GM18858 (cell line): Measurements from ENCODE around the gene TRMT61A.
"Not testable (repeated sequence)": the region's sequence is repeated elsewhere in the genome, so short reads cannot be mapped to it uniquely, and the experiment has no call there.

Source experiments
- ATAC-seq: cut with Tn5 transposase; IDR thresholded peaks from one replicate; pipeline ENCODE4 v1.9.1; 2021; ENCODE audit not compliant: unreplicated experiment

TRMT61A gene

DNA sequence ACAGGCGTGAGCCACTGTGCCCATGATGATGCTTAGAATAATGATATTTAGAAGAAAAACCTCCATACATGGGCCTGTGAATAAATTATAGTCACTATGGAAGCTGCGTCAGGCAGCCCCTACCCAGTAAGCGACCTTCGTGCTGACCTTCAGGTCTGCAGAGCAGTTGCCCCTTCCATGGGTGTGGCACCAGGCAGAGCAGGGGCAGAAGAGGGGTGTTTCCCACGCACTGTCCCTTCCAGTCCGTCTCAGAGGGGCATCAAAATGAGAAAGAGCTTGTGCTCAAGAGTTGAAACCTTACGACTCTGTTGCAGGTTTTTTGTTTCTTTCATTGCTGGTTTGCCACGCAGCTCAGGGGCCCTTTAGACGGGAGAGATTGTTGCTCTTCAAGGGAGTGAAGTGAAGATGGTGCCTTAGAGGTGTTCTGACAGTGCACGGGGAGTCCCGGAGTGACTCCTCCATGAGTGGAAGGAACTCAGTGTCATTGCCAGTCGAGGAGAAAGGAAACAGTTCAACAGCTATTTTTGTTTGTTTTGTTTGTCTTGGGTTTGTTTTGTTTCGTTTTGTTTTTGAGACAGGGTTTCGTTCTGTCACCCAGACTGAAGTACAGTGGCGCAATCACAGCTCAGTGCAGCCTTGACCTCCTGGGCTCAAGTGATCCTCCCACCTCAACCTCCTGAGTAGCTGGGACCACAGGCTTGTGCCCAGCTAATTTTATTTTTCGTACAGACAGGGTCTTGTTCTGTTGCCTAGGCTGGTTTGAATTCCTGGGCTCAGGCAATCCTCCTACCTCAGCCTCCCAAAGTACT is 20.3 kb upstream of the TRMT61A start:
- no peak for ATAC-seq

DNA sequence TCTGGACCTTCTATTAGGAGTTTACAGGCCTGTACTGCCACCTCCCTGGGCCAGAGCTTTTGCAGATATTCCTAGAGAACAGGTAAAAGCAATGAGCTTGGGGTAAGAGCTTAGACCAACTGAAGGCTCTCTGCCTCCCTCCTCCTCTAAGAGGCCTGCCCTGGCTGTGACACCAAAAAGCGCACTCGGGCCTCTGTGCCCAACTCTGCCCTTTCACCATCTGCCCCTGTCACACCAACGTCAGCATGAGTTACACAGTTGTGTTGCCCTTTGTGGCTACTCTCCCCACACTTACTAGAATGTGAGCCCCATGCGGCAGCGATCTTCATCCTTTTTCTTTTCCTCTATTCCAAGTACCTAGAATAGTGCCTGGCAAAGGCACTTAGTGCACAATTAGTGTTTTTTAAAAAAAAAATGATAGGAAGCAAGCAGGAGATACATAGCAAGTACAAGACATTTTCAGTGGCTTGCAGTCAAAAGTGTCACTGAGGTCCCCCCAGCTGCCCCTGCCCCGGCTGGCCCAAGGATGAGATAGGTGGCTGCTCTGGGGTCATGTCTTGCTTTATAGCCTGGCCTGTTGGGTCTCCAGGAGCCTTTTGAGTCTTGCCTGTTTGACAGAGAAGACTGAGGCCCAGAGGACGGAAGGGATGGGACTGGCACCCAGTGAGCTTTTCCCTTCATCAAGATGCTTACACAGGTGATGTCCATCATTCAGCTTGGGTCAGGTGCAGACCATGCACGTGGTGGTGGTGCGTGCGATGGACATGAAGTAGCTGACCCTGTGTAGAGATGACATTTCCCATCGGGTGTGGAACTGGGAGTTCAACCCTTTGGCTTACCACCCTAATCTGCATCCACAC is 18.9 kb upstream of the TRMT61A start:
- no peak for ATAC-seq

GRCh38 chr14:103510724-103511693 is 18.0 kb upstream of the TRMT61A start:
- ATAC-seq: no peak

GRCh38 chr14:103512180-103512579 is 16.8 kb upstream of the TRMT61A start:
- ATAC-seq: not testable (repeated sequence)

- ATAC-seq: no peak
Measured at GRCh38 chr14:103512701-103513611, 16.0 kb upstream of the TRMT61A start.

GRCh38 chr14:103514596-103515421 is 14.2 kb upstream of the TRMT61A start:
- ATAC-seq: no peak

DNA sequence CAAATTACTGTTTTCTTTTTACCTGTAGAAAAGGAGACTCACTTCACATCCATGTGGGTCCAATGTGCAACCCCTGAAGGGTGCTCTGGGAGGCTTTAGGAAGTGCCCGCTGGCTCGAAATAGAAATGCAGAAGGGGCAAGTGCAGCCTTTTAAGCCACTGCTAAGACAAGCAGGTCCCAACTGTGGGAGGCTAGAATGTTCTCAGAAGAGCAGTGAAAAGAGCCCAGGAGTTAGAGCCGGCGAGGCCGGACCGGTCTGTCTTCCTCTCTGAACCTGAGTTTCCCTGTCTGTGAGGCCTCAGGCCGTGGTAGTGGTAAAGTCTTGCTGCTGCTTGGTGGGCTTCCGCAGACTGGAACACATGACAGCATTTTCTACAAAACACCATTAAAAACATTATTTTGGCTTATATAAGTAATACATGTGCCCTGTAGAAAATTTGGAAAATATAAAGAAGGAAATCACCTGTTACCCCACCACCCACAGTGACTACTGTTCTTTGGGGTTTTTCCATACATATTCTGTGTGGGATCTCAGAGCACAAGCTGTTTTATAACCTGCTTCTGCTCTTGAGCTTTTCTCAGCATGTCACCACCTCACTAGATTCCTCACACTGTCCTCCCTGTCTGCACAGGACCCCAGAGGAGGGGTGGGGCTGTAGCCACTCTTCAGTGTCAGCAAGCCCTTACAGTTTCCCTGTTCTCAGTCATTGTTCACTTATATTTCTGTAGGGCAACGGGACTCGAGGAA is 12.4 kb upstream of the TRMT61A start:
- ATAC-seq: no peak

DNA sequence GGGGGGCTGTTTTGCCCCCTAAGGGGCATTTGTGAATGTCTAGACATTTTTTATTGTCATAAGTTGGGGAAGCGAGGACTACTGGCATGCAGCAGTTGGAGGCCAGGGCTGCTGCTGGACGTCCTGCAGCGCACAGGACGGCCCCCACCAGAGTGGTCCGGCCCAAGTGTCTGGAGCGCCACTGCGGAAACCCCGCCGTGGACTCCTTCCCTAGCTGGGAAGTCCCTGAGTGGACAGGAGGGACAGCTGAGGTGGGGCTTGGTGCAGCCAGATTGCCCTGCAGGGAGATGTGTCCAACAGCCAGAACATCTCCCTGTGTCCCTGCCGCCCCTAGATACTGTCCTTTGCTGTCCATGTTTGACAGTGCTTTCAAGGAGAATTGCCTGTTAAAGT is 11.8 kb upstream of the TRMT61A start:
- ATAC-seq: no peak

DNA sequence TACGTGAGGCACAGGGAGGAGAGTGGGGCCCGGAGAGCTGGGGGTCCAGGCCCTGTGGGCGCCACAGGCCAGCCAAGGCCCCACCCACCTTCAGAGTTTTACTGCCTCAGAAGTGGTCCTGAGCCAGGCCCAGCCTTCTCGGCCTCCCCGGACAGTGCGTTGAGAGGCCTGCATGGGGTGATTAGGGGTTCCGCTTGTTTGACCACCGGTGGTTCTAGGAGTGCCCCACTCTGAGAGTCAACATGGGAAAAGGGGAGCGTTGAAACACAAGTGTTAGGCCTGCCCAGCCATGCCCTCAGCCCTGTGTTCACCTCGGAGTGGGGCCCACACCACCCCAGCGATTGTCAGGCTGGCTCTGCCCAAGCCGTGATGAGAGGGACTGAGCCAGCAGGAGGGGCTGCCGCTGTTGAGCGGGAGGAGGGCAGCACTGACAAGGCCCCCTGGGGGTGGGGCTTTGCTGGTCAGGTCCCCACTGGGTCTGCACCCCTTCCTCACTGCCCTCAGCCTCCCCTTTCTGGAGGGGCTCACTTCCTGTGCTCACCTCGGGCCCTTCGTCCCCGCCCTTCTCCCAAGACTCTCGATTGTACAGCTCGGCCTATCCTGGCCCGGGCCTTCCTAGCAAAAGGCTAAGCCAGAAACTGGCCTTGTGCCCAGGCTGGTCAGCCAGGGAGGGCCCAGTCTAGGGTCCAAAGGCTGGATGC is 11.1 kb upstream of the TRMT61A start:
- no peak for ATAC-seq

- ATAC-seq: no peak
Measured at GRCh38 chr14:103518422-103519042, 10.5 kb upstream of the TRMT61A start.

GRCh38 chr14:103519043-103519836 is 9.8 kb upstream of the TRMT61A start:
- no peak for ATAC-seq

DNA sequence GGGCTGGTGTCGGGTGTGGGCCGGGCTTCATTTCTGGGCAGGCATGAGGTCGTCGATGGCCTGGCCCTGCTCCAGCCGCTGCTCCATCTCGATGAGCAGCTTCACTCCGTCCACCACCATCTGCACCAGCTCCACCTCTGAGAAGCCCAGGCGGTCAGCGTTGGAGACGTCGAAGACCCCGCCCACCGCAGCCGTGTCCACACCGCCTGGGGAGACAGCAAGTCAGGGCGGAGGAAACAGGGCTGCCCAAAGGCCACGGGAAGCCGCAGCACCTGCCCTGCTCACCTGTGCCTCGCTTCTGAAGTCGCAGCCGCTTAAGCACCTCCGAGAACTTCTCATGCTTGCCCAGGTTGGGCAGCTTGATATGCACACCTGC is 9.2 kb upstream of the TRMT61A start:
- ATAC-seq: no peak

GRCh38 chr14:103520269-103520656 is 8.7 kb upstream of the TRMT61A start:
- no peak for ATAC-seq

- ATAC-seq: no peak
Measured at GRCh38 chr14:103520657-103521437, 8.1 kb upstream of the TRMT61A start.

DNA sequence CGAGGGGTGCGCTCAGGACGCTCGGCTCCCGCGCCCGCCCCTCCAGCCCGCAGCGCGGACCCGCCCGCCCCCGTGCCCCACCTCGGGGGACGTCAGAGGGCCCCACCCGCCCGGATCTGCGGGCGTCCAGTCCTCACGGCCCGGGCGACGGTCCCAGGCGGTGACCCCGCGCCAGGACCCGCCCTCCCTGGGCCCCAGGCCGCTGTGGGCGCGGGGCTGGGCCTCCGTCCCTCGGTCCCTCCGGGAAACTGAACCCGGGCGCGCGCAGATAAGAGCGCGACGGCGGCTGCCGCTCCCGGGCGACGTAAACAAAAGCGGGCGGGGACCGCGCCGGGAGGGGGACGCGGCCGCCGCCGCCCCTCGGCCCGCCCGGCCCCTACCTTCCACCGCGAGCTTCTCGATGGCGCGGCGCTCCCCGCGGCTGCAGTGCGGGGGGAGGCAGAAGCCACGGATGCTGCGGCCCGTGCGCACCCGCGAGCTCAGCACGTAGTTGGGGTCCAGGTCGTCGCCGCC is 7.5 kb upstream of the TRMT61A start:
- no peak for ATAC-seq
